Ectodermal cell (in vitro differentiated cells): ENCODE results near the gene SRGAP2B.
"Not testable (repeated sequence)": the region's sequence is repeated elsewhere in the genome, so short reads cannot be mapped to it uniquely, and the experiment has no call there.

Experiments
- H3K27ac ChIP-seq: 2 replicates; pipeline ENCODE4 v1.7.0; 2013; ENCODE audit warnings: mild to moderate bottlenecking, low read depth, low read length; ENCODE audit not compliant: insufficient read depth, poor library complexity, severe bottlenecking
- H3K27me3 ChIP-seq: 2 replicates; pipeline ENCODE4 v1.7.0; 2013; ENCODE audit warnings: mild to moderate bottlenecking, low read length; ENCODE audit not compliant: insufficient read depth, control insufficient read depth, poor library complexity, severe bottlenecking
- H3K36me3 ChIP-seq: one replicate; pipeline ENCODE4 v1.7.0; 2013; ENCODE audit warnings: low read length; ENCODE audit not compliant: control insufficient read depth, insufficient read depth
- H3K4me1 ChIP-seq: one replicate; pipeline ENCODE4 v1.7.0; 2013; ENCODE audit warnings: low read length; ENCODE audit not compliant: control insufficient read depth, insufficient read depth
- H3K4me3 ChIP-seq: 2 replicates; pipeline ENCODE4 v1.7.0; 2013; ENCODE audit warnings: low read depth, low read length, control low read depth; ENCODE audit not compliant: insufficient read depth
- H3K9me3 ChIP-seq: 2 replicates; pipeline ENCODE4 v1.7.0; 2013; ENCODE audit warnings: mild to moderate bottlenecking, low read length, moderate library complexity; ENCODE audit not compliant: control insufficient read depth
- WGBS, 2 experiments: methylation state at CpG; one replicate each; pipeline ENCODE4 v1.1.7; 2013; ENCODE audit warnings: missing lambda C conversion rate in 2 of 2; 5-methylcytosine and 5-hydroxymethylcytosine counted together

The SRGAP2B gene

DNA sequence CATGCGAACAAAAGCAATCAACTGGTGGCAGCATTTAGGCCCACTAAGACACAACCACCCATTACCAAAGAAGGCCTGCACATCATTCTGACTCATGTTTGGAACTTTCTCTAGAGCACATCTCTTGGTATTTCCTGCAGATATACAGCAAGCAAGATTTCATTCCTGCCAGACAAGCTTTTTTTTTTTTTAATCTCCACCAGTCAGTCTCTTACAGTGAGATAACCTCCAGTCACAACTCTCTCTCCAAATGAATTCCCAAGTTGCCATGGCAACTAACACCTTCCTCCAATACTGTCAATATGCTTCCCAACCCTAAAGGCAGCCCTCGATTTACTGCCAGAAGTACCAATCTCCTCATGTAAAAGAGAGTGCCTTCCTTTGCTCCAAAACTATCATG is 59.1 kb downstream of the SRGAP2B start:
- not testable (repeated sequence) for H3K27ac ChIP-seq, H3K4me1 ChIP-seq

DNA sequence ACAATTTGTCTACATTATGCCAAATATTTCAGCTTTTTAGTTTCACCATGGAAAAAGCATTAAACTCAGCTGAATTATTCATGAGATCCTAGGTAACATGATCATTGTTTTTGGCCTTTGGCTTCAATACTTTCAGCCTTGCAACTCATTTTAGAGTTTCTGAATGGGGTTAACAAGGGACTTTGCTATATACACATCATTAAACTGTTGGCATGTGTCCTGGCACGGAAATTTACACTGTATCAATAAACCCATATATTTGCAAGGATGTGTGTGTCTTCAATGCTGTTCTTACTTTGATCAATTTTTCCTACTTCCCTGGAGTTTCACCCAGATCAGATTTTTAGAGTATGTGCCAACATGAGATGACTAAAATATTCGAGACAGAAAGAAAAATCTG is 61.6 kb downstream of the SRGAP2B start:
- not testable (repeated sequence) for H3K36me3 ChIP-seq, H3K4me1 ChIP-seq, H3K27me3 ChIP-seq, H3K4me3 ChIP-seq, H3K27ac ChIP-seq, H3K9me3 ChIP-seq
- no CpG with 5 or more reads among the region's 2 CpGs for WGBS, 2 experiments

More for the DNA sequence above, 59.1 kb downstream of the SRGAP2B start:
- 54 to 55% methylated on average over 1 of the region's 2 CpGs for WGBS, 2 experiments
- not testable (repeated sequence) for H3K36me3 ChIP-seq, H3K4me3 ChIP-seq, H3K27me3 ChIP-seq, H3K9me3 ChIP-seq

DNA sequence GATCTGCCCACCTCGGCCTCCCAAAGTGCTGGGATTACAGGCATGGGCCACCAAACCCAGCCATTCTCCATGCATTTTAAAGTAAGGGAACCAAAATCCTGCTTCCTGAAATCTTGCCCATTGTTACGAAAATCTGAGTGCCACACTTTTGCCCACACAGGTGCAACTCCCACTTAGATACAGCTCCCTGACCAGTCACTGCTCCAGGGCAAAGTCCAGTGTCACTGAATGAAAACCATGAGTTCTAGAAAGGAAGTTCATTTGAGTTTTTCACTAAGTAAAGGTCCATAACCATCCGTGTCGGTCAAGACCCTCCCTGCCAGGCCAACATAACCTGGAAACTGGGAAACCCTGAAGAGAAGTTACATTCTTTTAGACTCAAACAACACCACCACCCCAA is 67.9 kb downstream of the SRGAP2B start:
- not testable (repeated sequence) for H3K27ac ChIP-seq, H3K36me3 ChIP-seq, H3K4me3 ChIP-seq, H3K9me3 ChIP-seq, H3K4me1 ChIP-seq, H3K27me3 ChIP-seq
- no CpG with 5 or more reads among the region's 4 CpGs for WGBS, 2 experiments

GRCh38 chr1:145025286-145025685 is 69.8 kb downstream of the SRGAP2B start:
- not testable (repeated sequence) for H3K4me3 ChIP-seq, H3K27me3 ChIP-seq, H3K27ac ChIP-seq, H3K36me3 ChIP-seq, H3K9me3 ChIP-seq, H3K4me1 ChIP-seq

GRCh38 chr1:145022259-145022658 is 72.9 kb downstream of the SRGAP2B start:
- H3K9me3 ChIP-seq, H3K27ac ChIP-seq, H3K27me3 ChIP-seq, H3K4me1 ChIP-seq, H3K36me3 ChIP-seq, H3K4me3 ChIP-seq: not testable (repeated sequence)
- WGBS, 2 experiments: no CpG with 5 or more reads among the region's 2 CpGs

GRCh38 chr1:145021749-145022148 is 73.4 kb downstream of the SRGAP2B start:
- not testable (repeated sequence) for H3K4me1 ChIP-seq, H3K9me3 ChIP-seq, H3K27me3 ChIP-seq, H3K36me3 ChIP-seq, H3K4me3 ChIP-seq, H3K27ac ChIP-seq
- no CpG with 5 or more reads among the region's 4 CpGs for WGBS, 2 experiments

GRCh38 chr1:145019709-145020108 is 75.4 kb downstream of the SRGAP2B start:
- H3K4me3 ChIP-seq, H3K9me3 ChIP-seq, H3K27ac ChIP-seq, H3K36me3 ChIP-seq, H3K27me3 ChIP-seq, H3K4me1 ChIP-seq: not testable (repeated sequence)
- WGBS, 2 experiments: 48 to 58% methylated on average over 2 of the region's 2 CpGs

- H3K4me3 ChIP-seq, H3K36me3 ChIP-seq, H3K4me1 ChIP-seq, H3K27ac ChIP-seq, H3K9me3 ChIP-seq, H3K27me3 ChIP-seq: not testable (repeated sequence)
- WGBS, 2 experiments: 100% methylated on average over 1 of the region's 2 CpGs; no CpG with 5 or more reads in 1 of the 2 experiments
Observed at GRCh38 chr1:145017725-145018124, 77.4 kb downstream of the SRGAP2B start.

DNA sequence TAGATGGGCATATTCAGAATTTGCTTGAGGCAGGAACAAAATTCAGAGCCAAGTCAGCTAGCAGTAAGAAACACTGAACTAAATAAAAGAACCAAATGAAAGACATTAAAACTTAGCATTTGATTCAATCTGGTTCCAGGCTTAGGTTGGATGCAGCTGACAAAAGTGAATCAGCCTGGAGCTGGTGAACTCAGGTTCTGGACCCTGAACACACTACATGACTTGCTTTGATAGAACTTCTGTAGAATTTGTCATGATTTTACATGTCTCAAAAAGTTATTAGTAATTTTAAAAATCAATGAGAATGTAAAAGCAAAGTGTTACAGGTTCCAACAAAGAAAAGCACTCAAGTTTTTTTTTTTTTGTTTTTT is 78.7 kb downstream of the SRGAP2B start:
- not testable (repeated sequence) for H3K4me3 ChIP-seq, H3K27me3 ChIP-seq, H3K4me1 ChIP-seq, H3K9me3 ChIP-seq, H3K27ac ChIP-seq, H3K36me3 ChIP-seq

DNA sequence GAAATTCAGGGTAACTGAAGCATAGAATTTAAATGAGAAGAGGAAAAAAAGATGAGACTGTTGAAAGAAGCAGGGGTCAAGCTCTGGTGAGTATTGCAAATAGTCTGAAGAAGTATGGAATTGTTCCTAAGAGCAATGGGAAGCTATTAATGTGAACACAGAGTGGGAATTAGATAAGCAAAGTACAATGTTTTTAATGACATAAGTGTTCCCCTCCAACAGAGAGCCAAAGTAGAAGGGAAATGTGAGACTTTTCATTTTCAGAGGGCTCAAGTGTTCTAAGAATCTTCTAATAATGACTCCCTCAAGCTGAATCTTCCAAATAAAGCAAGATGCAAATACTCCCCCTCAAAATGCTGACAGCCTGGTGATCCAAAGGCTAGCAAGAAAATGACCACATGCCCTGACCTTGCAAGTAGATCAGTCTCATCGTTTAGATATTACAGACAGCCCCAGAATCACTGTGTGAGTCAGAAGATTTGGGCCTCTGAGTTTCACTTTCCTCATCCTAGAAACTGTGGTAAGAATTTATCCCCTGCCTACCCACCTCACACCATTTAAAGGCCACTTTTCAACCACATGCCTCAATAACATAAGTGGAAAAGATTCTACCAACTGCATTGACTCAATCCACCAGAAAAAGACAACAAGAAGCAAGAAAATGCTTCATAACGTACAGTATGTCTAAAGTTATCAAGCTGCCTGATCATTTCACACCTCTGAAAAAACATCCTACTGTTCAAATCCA is 79.2 kb downstream of the SRGAP2B start:
- not testable (repeated sequence) for H3K27me3 ChIP-seq, H3K4me1 ChIP-seq, H3K9me3 ChIP-seq, H3K36me3 ChIP-seq, H3K27ac ChIP-seq, H3K4me3 ChIP-seq
- no CpG with 5 or more reads among the region's 2 CpGs for WGBS, 2 experiments

- not testable (repeated sequence) for H3K27me3 ChIP-seq, H3K36me3 ChIP-seq, H3K9me3 ChIP-seq, H3K27ac ChIP-seq, H3K4me3 ChIP-seq, H3K4me1 ChIP-seq
- 100% methylated on average over 2 of the region's 4 CpGs; no CpG with 5 or more reads in 1 of the 2 experiments for WGBS, 2 experiments
Observed at GRCh38 chr1:145013353-145013752, 81.8 kb downstream of the SRGAP2B start.
